ENCODE data around the gene ATP6V1A.

DNA sequence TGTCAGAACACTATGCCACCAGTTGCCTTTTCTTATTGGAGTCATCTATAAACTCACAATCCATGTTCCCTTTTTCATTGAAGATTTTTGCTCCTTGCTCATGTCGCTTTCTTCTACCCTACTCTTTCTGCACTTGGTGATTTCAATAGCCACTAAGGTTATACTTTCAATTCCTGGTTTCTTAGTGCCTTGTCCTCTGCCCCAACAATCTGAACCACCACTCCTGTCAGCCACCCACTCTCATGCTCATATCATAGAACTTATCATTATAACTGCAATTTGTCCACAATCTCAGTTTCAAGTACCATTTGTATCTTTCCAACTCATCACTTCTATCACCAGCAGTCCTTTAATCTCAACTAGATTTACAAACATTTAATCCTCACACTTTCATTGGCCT is 81.8 kb downstream of the ATP6V1A start:
- no peak for TF ChIP-seq MAX (IDR thresholded peaks at IDR 0.05; ENCODE audit: low read depth, low read length)
- TF ChIP-seq MYC (IDR thresholded peaks at IDR 0.05; ENCODE audit: low read depth, low read length): no peak
- TF ChIP-seq, protein P1, sequence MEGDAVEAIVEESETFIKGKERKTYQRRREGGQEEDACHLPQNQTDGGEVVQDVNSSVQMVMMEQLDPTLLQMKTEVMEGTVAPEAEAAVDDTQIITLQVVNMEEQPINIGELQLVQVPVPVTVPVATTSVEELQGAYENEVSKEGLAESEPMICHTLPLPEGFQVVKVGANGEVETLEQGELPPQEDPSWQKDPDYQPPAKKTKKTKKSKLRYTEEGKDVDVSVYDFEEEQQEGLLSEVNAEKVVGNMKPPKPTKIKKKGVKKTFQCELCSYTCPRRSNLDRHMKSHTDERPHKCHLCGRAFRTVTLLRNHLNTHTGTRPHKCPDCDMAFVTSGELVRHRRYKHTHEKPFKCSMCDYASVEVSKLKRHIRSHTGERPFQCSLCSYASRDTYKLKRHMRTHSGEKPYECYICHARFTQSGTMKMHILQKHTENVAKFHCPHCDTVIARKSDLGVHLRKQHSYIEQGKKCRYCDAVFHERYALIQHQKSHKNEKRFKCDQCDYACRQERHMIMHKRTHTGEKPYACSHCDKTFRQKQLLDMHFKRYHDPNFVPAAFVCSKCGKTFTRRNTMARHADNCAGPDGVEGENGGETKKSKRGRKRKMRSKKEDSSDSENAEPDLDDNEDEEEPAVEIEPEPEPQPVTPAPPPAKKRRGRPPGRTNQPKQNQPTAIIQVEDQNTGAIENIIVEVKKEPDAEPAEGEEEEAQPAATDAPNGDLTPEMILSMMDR (IDR thresholded peaks at IDR 0.05; ENCODE audit: low read depth, low read length): no peak

Measured in NB4 (cell line).